GM19468 (cell line): ENCODE data around the gene CPB2.

Experiments
- ATAC-seq: cut with Tn5 transposase; IDR thresholded peaks from one replicate; pipeline ENCODE4 v1.9.1; 2021; ENCODE audit warnings: mild to moderate bottlenecking, moderate library complexity, moderate number of reproducible peaks; ENCODE audit not compliant: unreplicated experiment; ENCODE audit errors: extremely low read depth

CPB2 gene

DNA sequence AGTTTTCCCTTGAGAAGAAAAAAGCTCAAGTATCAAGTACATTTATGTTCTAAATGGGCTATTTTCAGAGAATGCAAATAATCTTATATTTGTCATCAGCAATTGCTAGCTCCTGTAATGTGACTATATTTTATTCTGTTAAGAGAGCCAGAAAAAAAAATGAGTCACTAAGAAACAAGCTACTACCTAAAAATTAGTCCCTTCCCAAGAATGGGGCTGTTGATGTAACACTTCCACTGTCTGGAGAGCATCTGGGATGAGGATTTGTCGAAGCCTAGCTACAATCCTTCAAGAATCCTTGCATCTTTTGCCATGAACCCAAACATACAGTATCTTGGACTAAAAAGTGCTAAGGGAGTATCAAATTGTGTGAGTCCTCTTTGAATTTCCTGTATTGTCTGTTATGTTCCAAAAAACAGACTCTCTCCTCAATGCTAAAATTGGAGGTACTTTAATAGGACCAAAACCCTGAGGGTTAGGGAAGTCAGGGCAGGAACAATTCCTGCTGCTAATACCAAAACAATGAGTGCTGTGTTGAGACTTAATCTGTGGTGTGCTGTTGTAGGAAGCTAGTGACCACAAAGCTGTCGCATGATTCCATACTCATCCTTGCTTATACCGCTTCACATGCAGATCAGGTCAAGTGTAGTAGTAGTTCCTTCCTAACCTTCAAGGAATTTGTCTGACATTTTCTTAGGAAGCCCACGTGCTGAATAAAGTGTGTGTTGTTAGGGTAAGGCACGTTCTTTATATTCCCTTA lies 47.4 kb downstream of the CPB2 start:
- ATAC-seq = no peak

- no peak for ATAC-seq
Observed at GRCh38 chr13:46053162-46054012, 51.4 kb downstream of the CPB2 start.

- peak; percentile 97 for ATAC-seq
Observed at GRCh38 chr13:46052319-46053161, 52.3 kb downstream of the CPB2 start, which contains the start of gene ZC3H13. TSS of gene ZC3H13 (minus strand) at chr13:46052746. CDS start at chr13:46045507, 7,239 bp downstream.

DNA sequence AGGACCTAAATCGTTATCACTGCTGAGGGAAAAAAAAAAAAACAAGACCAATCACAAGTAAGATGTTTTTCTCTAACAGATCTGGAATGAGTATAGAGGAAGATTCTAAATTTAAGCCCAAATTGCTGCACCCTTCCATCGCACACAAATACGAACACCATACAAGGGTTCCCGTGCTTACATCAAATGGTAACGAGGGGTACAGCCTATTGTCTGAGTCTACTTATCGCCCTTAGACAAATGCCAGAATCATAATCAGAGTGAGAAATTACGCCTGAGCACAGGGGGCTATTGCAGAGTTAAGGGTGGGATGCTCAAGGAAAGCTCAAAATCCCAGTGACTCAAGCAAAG lies 52.9 kb downstream of the CPB2 start:
- no peak for ATAC-seq

- ATAC-seq = no peak
Observed at GRCh38 chr13:46050771-46051170, 54.1 kb downstream of the CPB2 start.

GRCh38 chr13:46045424-46045823 lies 59.4 kb downstream of the CPB2 start:
- no peak for ATAC-seq

- no peak for ATAC-seq
Observed at GRCh38 chr13:46043647-46044046, 61.2 kb downstream of the CPB2 start.

DNA sequence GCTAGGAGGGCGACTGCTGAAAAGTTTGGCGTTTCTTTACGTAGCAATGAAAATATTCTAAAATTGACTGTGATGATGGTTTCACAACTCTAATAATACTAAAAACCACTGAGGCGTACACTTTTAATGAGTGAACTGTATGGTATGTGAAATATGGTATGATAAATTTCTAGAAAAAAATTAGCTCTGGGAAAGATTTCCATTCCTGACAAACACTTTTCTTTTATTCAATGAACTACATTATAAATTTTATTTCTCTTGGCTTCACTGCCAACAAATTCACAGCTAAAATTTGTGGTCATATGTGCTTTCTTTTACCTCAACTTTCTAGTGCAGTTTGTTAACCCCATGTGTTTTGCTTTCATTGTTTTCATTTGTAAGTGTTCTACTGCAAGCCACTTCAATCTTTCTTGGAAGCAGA lies 63.4 kb downstream of the CPB2 start:
- ATAC-seq = no peak

GRCh38 chr13:46040763-46041162 lies 64.1 kb downstream of the CPB2 start:
- no peak for ATAC-seq

DNA sequence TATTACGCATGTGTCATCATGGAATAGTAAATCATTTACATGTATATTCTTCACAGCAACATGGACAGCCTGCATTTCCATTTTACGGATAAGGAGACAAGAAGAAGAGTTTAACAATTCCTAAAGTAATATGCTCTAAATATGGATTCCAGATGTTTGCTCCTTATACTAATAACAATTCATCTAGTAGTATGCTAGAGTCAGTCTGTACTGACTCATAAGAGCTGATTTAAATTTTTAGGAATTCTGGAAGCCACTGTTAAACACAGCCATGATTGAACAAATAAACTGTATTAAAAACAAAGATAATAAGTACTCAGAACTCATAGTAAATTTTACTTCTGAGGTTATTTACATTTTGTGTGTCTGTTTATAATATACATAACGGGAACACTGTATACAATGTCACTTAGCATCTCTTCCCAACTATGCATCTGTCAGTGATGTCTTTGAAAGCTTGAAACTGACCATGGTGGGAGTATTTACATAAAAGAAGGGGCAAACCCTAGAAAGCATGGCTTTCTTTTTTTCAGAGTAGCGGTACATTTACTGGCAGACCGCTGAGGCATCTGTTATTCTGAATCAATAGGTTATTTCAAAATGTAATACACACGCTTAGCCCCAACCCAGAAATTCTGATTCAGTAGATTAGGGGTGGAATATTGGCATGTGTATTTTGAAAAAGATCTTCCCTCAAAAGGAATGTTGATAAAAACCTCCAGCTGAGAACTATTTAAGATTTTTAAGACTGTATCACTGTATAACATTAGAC lies 65.2 kb downstream of the CPB2 start:
- ATAC-seq = no peak

- ATAC-seq = no peak
Observed at GRCh38 chr13:46038296-46038695, 66.5 kb downstream of the CPB2 start.

DNA sequence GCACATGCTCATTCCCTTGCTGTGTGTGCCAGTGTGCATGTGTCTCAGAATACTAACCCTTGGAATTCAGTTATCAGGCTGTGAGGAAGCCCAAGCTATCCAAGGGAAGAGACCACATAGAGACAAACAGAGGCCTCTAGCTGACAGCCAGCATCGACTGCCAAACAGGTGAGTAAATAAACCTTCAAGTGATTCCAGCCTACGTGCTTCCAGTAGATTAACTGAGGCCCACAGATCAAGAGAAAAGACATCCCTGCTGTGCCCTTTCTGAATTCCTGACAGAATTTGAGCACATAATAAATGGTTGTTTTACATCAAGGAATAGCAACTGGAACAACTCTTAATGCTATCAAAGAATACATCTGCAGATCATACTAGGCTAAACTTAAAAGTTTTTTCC lies 69.8 kb downstream of the CPB2 start:
- no peak for ATAC-seq

DNA sequence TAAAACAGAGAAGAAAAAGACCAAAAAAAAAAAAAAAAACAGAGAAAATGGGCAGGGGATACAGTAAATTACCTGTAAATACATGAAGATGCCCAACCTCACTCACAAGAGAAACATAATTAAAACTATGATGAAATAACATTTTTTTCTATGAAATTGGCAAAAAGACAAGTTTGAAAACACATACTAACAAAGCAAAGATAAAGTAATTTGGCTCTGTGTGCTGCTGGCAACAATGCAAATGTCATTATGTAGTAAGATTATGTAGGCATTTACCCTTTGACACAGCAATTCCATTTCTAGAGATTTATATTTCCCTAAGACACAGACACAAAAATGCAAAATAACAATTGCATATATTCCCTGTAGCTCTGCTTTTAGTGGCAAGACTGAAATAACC lies 72.5 kb downstream of the CPB2 start:
- no peak for ATAC-seq

- ATAC-seq = no peak
Observed at GRCh38 chr13:46031581-46032263, 73.1 kb downstream of the CPB2 start.

GRCh38 chr13:46025157-46025556 lies 79.7 kb downstream of the CPB2 start:
- ATAC-seq = no peak

- ATAC-seq = no peak
Observed at GRCh38 chr13:46022481-46022880, 82.4 kb downstream of the CPB2 start.

DNA sequence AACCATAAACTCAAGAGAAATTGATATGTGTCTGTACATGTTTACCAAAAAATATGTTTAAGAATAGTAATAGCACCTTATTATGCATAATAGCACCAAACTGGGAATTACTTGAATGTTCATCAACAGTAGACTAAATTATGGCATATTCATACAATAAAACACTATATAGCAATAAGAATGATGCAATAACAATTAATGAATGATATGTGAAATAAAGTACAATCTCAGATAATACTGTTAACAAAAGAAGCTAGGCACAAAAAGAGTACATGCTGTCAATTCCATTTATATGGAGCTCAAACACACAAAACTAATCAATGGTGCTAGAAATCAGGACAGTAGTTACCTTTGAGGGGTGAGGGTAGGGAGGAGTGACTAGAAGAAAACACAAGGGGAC lies 88.6 kb downstream of the CPB2 start:
- ATAC-seq = no peak

- no peak for ATAC-seq
Observed at GRCh38 chr13:46015366-46015765, 89.5 kb downstream of the CPB2 start.

- ATAC-seq = no peak
Observed at GRCh38 chr13:46012404-46012803, 92.4 kb downstream of the CPB2 start.
